Measurements from ENCODE around the gene PAN2. TPM values are rescaled to one million over a fixed set of nuclear protein-coding genes. Genes with fewer than 3 reads are reported as not detected.
"Not testable (repeated sequence)": the region's sequence is repeated elsewhere in the genome, so short reads cannot be mapped to it uniquely, and the experiment has no call there.

The PAN2 gene
- total RNA-seq, 1 donor from 2014 or later = 15.4 TPM

DNA sequence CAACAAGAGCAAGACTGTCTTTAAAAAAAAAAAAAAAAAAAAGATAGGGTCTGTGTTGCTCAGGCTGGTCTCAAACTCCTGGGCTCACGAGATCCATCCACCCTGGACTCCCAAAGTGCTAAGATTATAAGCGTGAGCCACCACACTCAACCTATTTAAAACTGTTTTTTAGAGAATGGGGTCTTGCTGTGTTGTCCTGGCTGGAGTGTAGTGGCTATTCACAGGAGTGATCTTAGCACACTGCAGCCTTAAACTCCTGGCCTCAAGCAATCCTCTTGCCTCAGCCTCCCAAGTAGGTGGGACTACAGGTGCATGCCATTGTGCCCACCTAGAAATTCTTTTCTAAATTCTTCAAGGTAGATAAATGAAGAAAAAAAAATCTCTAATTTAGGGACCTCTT, 59.5 kb downstream of the PAN2 start:
- H3K4me1 Mint-ChIP-seq (ENCODE audit: low read depth, unreplicated experiment) = no peaks in the 10 kb centered on the region
- H3K36me3 Mint-ChIP-seq (ENCODE audit: low read depth, unreplicated experiment) = peaks cover 13% of the 10 kb centered on the region
- Histone ChIP-seq H3K27me3 (ENCODE audit: insufficient read depth, low read length) (no peaks in the 10 kb centered on the region), H3K4me2 (ENCODE audit: low read length) (no peak overlapping the region), H4K20me1 (ENCODE audit: insufficient read depth, low read length) (peaks cover 4% of the 10 kb centered on the region), H3K27ac (ENCODE audit: low read depth, low read length) (no peak overlapping the region), H2AFZ (ENCODE audit: low read depth, low read length) (no peak overlapping the region), H3K9ac (ENCODE audit: low read length) (no peak overlapping the region), H3K4me3 (ENCODE audit: insufficient read depth, low read depth, low read length) (no peak overlapping the region), H3K4me1 (ENCODE audit: insufficient read depth, low read length) (no peaks in the 10 kb centered on the region), H3K79me2 (ENCODE audit: insufficient read depth, low read length) (no peaks in the 10 kb centered on the region), H3K9me3 (ENCODE audit: insufficient read depth, low read depth, low read length) (no peaks in the 10 kb centered on the region), H3K36me3 (ENCODE audit: insufficient read depth, low read length) (peaks cover 45% of the 10 kb centered on the region)
- H3K4me3 Mint-ChIP-seq (ENCODE audit: unreplicated experiment) = no peak overlapping the region
- H3K27ac Mint-ChIP-seq (ENCODE audit: unreplicated experiment) = no peak overlapping the region
- H3K27me3 Mint-ChIP-seq (ENCODE audit: low read depth, unreplicated experiment) = no peaks in the 10 kb centered on the region
- DNase-seq (ENCODE audit: low read depth) (no peak), FAIRE-seq (no peak)
- no peak for TF ChIP-seq EZH2 (IDR thresholded peaks at IDR 0.05; ENCODE audit: insufficient read depth, low read length)
- TF ChIP-seq CTCF (IDR thresholded peaks at IDR 0.05; ENCODE audit: insufficient read depth, low read depth, low read length) = no peak
- H3K9me3 Mint-ChIP-seq (ENCODE audit: unreplicated experiment) = no peaks in the 10 kb centered on the region

GRCh38 chr12:56272468-56272867, 61.3 kb downstream of the PAN2 start:
- H3K27ac ChIP-seq (ENCODE audit: low read depth, low read length); H3K27ac Mint-ChIP-seq (ENCODE audit: unreplicated experiment); H3K27me3 ChIP-seq (ENCODE audit: insufficient read depth, low read length); DNase-seq (ENCODE audit: low read depth); H3K9ac ChIP-seq (ENCODE audit: low read length); H3K79me2 ChIP-seq (ENCODE audit: insufficient read depth, low read length); H3K4me3 Mint-ChIP-seq (ENCODE audit: unreplicated experiment); H3K4me2 ChIP-seq (ENCODE audit: low read length); H4K20me1 ChIP-seq (ENCODE audit: insufficient read depth, low read length); H3K4me1 ChIP-seq (ENCODE audit: insufficient read depth, low read length); H3K27me3 Mint-ChIP-seq (ENCODE audit: low read depth, unreplicated experiment); FAIRE-seq; H3K4me1 Mint-ChIP-seq (ENCODE audit: low read depth, unreplicated experiment); H2AFZ ChIP-seq (ENCODE audit: low read depth, low read length); H3K9me3 ChIP-seq (ENCODE audit: insufficient read depth, low read depth, low read length); H3K4me3 ChIP-seq (ENCODE audit: insufficient read depth, low read depth, low read length); H3K9me3 Mint-ChIP-seq (ENCODE audit: unreplicated experiment): not testable (repeated sequence)
- H3K36me3 Mint-ChIP-seq (ENCODE audit: low read depth, unreplicated experiment) = peaks cover 10% of the 10 kb centered on the region
- H3K36me3 ChIP-seq (ENCODE audit: insufficient read depth, low read length) = peaks cover 45% of the 10 kb centered on the region

- Mint-ChIP-seq H3K4me3 (ENCODE audit: unreplicated experiment) (no peak overlapping the region), H3K27ac (ENCODE audit: unreplicated experiment) (no peak overlapping the region), H3K27me3 (ENCODE audit: low read depth, unreplicated experiment) (no peaks in the 10 kb centered on the region), H3K9me3 (ENCODE audit: unreplicated experiment) (no peaks in the 10 kb centered on the region), H3K36me3 (ENCODE audit: low read depth, unreplicated experiment) (peaks cover 10% of the 10 kb centered on the region), H3K4me1 (ENCODE audit: low read depth, unreplicated experiment) (peaks cover 7% of the 10 kb centered on the region)
- no peaks in the 10 kb centered on the region for H3K79me2 ChIP-seq (ENCODE audit: insufficient read depth, low read length)
- no peaks in the 10 kb centered on the region for H3K27me3 ChIP-seq (ENCODE audit: insufficient read depth, low read length)
- peaks cover 5% of the 10 kb centered on the region for H3K4me1 ChIP-seq (ENCODE audit: insufficient read depth, low read length)
- no peak overlapping the region for H3K4me3 ChIP-seq (ENCODE audit: insufficient read depth, low read depth, low read length)
- H3K4me2 ChIP-seq (ENCODE audit: low read length) = no peak overlapping the region
- no peaks in the 10 kb centered on the region for H3K9me3 ChIP-seq (ENCODE audit: insufficient read depth, low read depth, low read length)
- FAIRE-seq = no peak
- TF ChIP-seq CTCF (IDR thresholded peaks at IDR 0.05; ENCODE audit: insufficient read depth, low read depth, low read length) (peak; percentile 44), EZH2 (IDR thresholded peaks at IDR 0.05; ENCODE audit: insufficient read depth, low read length) (no peak)
- H2AFZ ChIP-seq (ENCODE audit: low read depth, low read length) = no peak overlapping the region
- no peak for DNase-seq (ENCODE audit: low read depth)
- H3K36me3 ChIP-seq (ENCODE audit: insufficient read depth, low read length) = peaks cover 38% of the 10 kb centered on the region
- no peak overlapping the region for H3K27ac ChIP-seq (ENCODE audit: low read depth, low read length)
- no peak overlapping the region for H3K9ac ChIP-seq (ENCODE audit: low read length)
- peaks cover 4% of the 10 kb centered on the region for H4K20me1 ChIP-seq (ENCODE audit: insufficient read depth, low read length)
Observed at GRCh38 chr12:56271031-56271430, 62.8 kb downstream of the PAN2 start.
